Coronary artery (tissue), 2 donors: ENCODE measurements around the gene PKDREJ.

Experiments
- DNase-seq: peaks from one replicate; pipeline ENCODE4 v3.0.0-alpha.2; 2017; ENCODE audit warnings: low spot score
- H3K27ac ChIP-seq, 2 donors: fragments of 200-600 bp; sonication (generic); one replicate each; pipeline ENCODE4 v1.5.1; 2016 to 2019
- H3K4me3 ChIP-seq: fragments of 200-600 bp; sonication (generic); 2 replicates; pipeline ENCODE4 v1.5.1; 2016; ENCODE audit warnings: mild to moderate bottlenecking, moderate library complexity
- TF ChIP-seq, protein P1 (sequence below): fragments of 200-600 bp; sonication (generic); IDR thresholded peaks from one replicate; pipeline ENCODE4 v1.5.1; 2019; ENCODE audit warnings: antibody characterized with exemption

Gene PKDREJ

DNA sequence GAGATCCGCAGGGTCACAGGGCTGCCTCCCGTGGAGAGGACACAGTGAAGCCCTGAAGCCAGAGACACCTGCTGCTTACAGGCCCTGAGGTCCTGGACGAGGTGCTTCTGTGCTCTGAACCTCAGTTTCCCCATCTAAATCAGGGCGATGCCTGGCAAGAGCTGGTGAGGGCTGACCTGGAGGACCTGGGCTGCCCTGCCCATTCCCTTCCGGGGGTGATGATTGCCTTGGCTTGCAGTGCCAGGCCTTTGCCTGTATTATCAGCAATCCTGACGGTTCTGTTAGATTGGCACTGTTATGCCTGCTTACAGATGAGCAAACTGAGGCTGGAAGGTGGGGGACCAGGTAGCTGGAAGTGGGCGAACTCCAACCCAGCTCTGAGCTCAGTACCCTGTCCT, 25.7 kb upstream of the PKDREJ start:
- no peak for DNase-seq
- TF ChIP-seq, protein P1, sequence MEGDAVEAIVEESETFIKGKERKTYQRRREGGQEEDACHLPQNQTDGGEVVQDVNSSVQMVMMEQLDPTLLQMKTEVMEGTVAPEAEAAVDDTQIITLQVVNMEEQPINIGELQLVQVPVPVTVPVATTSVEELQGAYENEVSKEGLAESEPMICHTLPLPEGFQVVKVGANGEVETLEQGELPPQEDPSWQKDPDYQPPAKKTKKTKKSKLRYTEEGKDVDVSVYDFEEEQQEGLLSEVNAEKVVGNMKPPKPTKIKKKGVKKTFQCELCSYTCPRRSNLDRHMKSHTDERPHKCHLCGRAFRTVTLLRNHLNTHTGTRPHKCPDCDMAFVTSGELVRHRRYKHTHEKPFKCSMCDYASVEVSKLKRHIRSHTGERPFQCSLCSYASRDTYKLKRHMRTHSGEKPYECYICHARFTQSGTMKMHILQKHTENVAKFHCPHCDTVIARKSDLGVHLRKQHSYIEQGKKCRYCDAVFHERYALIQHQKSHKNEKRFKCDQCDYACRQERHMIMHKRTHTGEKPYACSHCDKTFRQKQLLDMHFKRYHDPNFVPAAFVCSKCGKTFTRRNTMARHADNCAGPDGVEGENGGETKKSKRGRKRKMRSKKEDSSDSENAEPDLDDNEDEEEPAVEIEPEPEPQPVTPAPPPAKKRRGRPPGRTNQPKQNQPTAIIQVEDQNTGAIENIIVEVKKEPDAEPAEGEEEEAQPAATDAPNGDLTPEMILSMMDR: no peak
- Histone ChIP-seq H3K4me3 (no peak overlapping the region), H3K27ac (peak overlapping the region in 1 of 2 donors; percentile 47)

DNA sequence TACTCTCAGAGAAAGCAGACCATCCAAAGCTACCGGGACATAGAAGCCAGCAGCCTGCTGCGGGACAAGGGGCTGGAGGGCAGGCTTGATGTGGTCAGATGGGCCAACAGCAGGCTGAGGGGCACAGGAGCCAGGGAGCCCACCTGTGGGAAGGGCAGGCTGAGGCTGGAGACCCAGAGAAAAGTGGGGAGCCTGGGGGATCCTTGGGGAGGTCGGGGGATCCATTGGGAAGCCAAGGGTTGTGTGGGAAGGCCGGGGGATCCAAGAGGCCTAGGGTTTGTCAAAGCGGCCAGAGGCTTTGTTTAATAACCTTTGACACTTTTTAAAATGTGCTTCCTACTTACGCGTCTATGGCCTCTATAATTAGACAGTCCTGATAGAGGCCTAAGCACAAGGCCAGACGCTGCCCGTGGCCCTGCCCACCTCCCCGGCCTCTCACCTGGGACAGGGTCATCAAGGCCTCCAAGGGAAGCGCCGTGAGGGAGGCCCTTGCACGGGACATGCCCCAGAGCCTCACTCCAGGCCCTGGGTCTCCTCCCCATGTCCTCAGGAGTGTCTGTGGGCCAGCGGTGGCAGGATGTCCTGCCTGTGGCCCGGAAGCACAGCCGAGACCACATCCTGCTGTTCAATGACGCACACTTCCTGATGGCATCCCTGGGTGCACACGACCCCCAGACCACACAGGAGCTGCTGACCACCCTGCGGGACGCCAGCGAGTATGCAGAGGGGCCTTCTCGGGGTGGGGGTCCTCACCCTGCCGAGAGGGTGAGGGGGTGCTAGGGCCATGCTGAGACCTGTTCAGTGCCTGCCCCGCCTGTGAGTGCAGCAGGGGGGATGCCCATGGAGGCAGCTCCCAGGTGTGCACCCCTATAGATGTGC, 25.0 kb upstream of the PKDREJ start:
- H3K27ac ChIP-seq: peak overlapping the region in 1 of 2 donors; percentile 47
- H3K4me3 ChIP-seq: peak overlapping the region; percentile 32
- no peak for DNase-seq
- TF ChIP-seq, protein P1: no peak

DNA sequence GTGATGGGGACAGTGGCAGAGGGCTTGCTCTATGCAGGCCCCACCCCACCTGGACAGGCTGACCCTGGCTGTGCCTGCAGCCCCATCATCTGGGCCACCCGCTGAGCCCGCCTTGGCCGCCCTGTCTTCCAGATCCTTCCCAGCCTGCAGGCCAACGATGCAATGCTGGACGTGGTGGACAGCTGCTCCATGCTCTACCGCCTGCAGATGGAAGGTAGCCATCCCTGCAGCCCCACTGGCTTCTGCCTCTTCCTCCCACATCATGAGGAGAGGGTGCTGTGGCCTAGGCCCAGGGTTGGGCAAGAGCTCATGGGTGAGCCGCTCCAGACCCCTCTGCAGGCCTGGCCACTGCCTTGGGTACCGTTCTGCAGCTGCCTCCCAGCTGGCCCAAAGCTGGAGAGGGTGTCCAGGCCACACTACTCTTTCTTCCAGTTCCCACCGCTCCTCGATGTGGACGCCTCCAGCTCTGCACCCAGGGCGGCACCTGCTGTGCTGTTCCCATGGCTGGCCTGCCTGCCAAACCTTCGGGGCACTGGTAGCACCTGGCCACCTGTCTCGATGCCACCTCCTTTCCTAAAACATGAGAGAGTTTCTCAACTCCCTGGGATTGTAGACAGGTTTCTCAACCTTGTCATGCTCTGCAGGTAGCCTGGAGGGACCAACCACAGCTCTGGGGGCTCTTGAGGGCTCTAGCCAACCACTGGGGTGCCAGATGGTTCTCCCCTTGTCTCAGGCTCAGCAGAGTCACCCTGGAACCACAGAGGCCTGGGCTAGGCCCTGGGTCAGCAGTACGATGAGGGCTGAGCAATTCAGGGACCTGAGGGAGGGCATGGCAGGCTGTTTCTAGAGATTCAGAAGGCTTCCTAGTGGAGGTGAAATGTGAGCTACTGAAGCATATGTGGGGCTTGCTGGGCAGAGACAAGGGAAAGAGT, 24.1 kb upstream of the PKDREJ start:
- TF ChIP-seq, protein P1: no peak
- H3K4me3 ChIP-seq: no peak overlapping the region
- peak overlapping the region in 1 of 2 donors; percentile 9 for H3K27ac ChIP-seq
- no peak for DNase-seq

DNA sequence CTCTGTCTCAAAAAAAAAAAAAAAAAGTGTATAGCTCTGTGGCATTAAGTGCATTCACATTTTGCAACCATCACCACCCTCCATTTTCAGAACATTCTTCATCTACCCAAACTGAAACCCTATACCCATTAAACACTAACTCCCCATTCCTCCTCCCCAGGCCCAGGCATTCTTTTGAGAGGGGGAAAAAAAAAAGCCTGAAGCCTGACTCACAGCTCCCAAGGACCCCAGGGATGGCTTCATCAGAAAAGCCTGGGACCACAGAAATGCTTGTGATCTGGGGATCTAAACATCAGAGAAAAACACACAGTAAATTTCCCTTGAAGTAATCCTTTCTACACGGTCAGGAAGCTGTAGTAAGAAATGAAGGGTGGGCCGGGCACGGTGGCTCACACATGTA, 22.9 kb upstream of the PKDREJ start:
- H3K4me3 ChIP-seq: no peak overlapping the region
- no peak for DNase-seq
- TF ChIP-seq, protein P1: no peak
- no peak overlapping the region for H3K27ac ChIP-seq

DNA sequence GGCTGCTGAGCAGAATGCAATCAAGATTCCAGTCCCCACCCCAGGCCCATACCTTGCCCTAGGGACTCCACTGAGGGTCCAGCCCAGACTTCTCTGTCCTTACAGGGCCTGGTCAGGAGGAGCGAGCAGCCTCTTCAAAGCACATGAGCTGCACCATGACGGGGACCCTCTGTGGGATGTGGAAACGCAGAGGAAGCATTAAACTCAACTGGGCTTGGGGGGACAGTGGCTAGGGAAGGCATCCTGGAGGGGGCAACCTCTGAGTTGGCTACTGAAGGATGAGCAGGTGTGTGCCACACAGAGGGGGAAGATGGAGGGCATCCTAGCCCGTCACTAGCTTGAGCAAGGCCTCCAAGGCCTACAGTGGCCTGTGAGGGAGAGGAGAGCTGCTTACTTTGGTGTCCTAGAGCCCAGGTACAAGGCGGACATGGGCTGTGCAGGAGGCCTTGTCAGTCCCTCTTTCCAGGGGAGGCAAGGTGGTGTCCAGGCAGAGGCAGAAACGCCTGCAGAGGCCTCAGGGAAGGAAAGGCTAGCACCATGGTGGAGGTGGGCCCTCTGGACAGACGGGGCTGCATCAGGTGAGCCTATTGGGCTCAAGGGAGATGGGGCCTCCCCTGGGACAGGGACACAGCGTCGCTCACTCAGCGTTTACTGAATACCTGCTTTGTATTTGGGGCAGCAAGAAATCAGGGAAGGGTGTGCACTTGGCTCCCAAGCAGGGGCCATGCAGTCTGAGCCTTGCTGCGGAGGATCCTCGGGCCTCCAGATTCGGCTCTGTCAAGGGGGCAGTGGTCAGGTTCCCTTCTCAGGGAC, 18.9 kb upstream of the PKDREJ start:
- no peak for DNase-seq
- H3K4me3 ChIP-seq: no peak overlapping the region

More for the DNA sequence above, 18.9 kb upstream of the PKDREJ start:
- H3K27ac ChIP-seq: no peak overlapping the region
- TF ChIP-seq, protein P1: no peak
